Mesothelial cell of epicardium (in vitro differentiated cells): Measurements from ENCODE around the gene ZNF106. TPM values are rescaled to one million over a fixed set of nuclear protein-coding genes. Genes with fewer than 3 reads are reported as not detected.

ENCODE experiments used
- DNase-seq, 2 experiments: peaks; one replicate each; pipeline ENCODE4 v3.0.0; 2021; ENCODE audit warnings: low spot score in 2 of 2; ENCODE audit not compliant: unreplicated experiment in 2 of 2
- H3K27ac Mint-ChIP-seq: 2 replicates; pipeline ENCODE4 v1.8.0; 2021; ENCODE audit warnings: mixed read lengths
- H3K27me3 Mint-ChIP-seq: 2 replicates; pipeline ENCODE4 v1.8.0; 2021; ENCODE audit warnings: low read depth, mixed read lengths
- H3K36me3 Mint-ChIP-seq: 2 replicates; pipeline ENCODE4 v1.8.0; 2021; ENCODE audit warnings: mixed read lengths
- H3K4me1 Mint-ChIP-seq: 2 replicates; pipeline ENCODE4 v1.8.0; 2021; ENCODE audit warnings: mixed read lengths
- H3K4me3 Mint-ChIP-seq: 2 replicates; pipeline ENCODE4 v1.8.0; 2021; ENCODE audit warnings: mild to moderate bottlenecking, moderate library complexity, mixed read lengths
- H3K9me3 Mint-ChIP-seq: 2 replicates; pipeline ENCODE4 v1.8.0; 2021; ENCODE audit warnings: mixed read lengths
- CTCF ChIP-seq: fragments of 200-600 bp; sonication (generic); IDR thresholded peaks from one replicate; pipeline ENCODE4 v1.5.0; 2021; ENCODE audit warnings: antibody characterized with exemption; ENCODE audit not compliant: unreplicated experiment
- total RNA-seq: library from RNA; stranded (reverse); gene quantifications from 3 replicates; pipeline ENCODE4 v1.2.1, GENCODE V29; 2021

ZNF106 gene
- total RNA-seq, 1 donor from 2014 or later, result 52.9 TPM

DNA sequence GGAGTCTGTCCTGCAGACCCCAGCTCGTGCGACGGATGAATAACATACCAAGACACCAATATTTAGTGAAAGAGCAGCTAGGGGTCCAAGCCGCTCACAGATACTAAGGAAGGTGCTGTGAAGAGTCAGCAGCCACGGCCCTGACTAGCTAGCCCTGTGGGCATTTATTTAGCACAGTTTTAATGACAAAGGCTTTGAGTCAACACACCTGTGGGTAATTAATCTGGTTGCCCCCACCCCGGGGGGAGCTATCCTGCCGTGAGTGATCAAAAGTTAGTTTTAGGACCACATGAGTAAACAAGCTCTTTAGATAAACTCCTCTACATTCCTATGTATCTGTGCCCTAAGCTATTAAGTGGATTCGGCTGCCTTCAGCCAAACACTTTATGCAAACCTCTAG, 112.9 kb downstream of the ZNF106 start:
- Mint-ChIP-seq H3K27me3 (no peaks in the 10 kb centered on the region), H3K4me3 (no peak overlapping the region), H3K4me1 (peaks cover 3% of the 10 kb centered on the region), H3K27ac (no peak overlapping the region), H3K9me3 (peaks cover 25% of the 10 kb centered on the region), H3K36me3 (peaks cover 3% of the 10 kb centered on the region)
- no peak for DNase-seq
- no peak for TF ChIP-seq CTCF

- Mint-ChIP-seq H3K27ac (no peak overlapping the region), H3K4me1 (peaks cover 3% of the 10 kb centered on the region), H3K4me3 (no peak overlapping the region), H3K9me3 (peaks cover 31% of the 10 kb centered on the region), H3K27me3 (no peaks in the 10 kb centered on the region), H3K36me3 (peaks cover 3% of the 10 kb centered on the region)
- no peak for TF ChIP-seq CTCF
- DNase-seq, result no peak
Measured at GRCh38 chr15:42375941-42376340, 115.0 kb downstream of the ZNF106 start.

GRCh38 chr15:42375252-42375651, 115.7 kb downstream of the ZNF106 start:
- no peak for TF ChIP-seq CTCF
- H3K4me1 Mint-ChIP-seq, result peaks cover 3% of the 10 kb centered on the region
- H3K27me3 Mint-ChIP-seq, result no peaks in the 10 kb centered on the region
- peaks cover 38% of the 10 kb centered on the region for H3K9me3 Mint-ChIP-seq
- H3K4me3 Mint-ChIP-seq, result no peak overlapping the region
- DNase-seq, result no peak
- no peak overlapping the region for H3K27ac Mint-ChIP-seq
- H3K36me3 Mint-ChIP-seq, result peaks cover 3% of the 10 kb centered on the region

GRCh38 chr15:42374810-42375209, 116.1 kb downstream of the ZNF106 start:
- H3K27me3 Mint-ChIP-seq, result no peaks in the 10 kb centered on the region
- peaks cover 3% of the 10 kb centered on the region for H3K4me1 Mint-ChIP-seq
- no peak overlapping the region for H3K27ac Mint-ChIP-seq
- DNase-seq, result no peak
- H3K4me3 Mint-ChIP-seq, result no peak overlapping the region
- TF ChIP-seq CTCF, result no peak
- peaks cover 3% of the 10 kb centered on the region for H3K36me3 Mint-ChIP-seq
- peaks cover 41% of the 10 kb centered on the region for H3K9me3 Mint-ChIP-seq

DNA sequence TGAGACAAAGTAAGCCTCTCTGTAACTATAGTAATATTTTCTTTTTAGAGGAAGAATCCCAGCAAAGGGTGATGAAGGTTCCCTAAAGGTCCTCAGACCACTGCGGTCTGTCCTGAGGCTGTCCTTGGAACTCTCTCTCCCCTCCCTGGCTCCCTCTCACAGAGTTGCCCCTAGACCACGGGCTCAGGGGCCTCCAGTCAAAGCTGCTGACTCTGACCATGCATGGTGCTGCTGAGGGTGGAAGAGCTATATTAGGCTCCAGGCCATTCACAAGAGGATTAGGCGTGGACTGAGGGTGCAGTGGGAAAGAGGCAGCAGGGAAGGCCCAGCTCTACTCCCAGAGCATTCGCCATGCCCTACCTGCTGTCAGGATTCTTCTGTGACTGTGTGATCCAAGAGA, 117.0 kb downstream of the ZNF106 start:
- H3K27me3 Mint-ChIP-seq, result no peaks in the 10 kb centered on the region

More for the DNA sequence above, 117.0 kb downstream of the ZNF106 start:
- no peak for DNase-seq
- Mint-ChIP-seq H3K4me1 (peaks cover 3% of the 10 kb centered on the region), H3K4me3 (no peak overlapping the region), H3K27ac (no peak overlapping the region), H3K9me3 (peaks cover 38% of the 10 kb centered on the region), H3K36me3 (no peaks in the 10 kb centered on the region)
- no peak for TF ChIP-seq CTCF
